GM21367 (cell line): ENCODE results near the gene PFKP.

Source experiments
- ATAC-seq: cut with Tn5 transposase; IDR thresholded peaks from one replicate; pipeline ENCODE4 v1.9.1; 2021; ENCODE audit not compliant: unreplicated experiment

PFKP gene

DNA sequence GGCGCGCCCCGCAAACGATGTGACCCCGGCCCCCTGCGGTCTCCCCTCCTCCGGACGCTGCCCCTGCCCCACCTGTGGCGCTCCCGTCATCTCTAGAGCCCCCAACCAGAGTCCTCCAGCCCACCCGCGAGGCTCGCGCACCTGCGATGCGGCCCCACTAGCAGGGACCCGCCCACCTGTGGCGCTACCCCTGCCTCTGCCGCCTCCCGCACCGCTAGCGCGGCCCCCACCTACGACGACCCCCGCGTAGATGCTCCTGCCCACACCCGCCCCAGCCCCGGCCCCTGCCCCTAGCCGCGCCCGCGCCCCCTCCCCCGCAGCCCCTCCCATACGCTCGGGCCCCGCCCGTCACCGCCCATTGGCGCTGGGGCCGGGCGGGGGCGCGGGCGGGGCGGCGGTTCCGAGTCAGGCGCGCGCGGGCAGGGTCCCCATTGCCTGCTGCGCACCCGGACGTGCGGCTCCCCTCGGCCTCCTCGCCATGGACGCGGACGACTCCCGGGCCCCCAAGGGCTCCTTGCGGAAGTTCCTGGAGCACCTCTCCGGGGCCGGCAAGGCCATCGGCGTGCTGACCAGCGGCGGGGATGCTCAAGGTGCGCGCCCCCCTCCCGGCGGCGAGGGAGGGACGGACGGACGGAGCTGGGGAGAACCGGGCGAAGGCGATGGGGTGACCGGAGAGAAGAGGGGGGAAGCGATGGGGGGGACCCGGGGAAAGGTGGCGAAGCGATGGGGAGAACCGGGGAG, at the start of gene PFKP:
Gene PFKP, plus strand, starts transcription at position 431 of the 741 bp plus-strand sequence. Its CDS starts 48 bp downstream, at position 479.
- peak; percentile 34 for ATAC-seq

DNA sequence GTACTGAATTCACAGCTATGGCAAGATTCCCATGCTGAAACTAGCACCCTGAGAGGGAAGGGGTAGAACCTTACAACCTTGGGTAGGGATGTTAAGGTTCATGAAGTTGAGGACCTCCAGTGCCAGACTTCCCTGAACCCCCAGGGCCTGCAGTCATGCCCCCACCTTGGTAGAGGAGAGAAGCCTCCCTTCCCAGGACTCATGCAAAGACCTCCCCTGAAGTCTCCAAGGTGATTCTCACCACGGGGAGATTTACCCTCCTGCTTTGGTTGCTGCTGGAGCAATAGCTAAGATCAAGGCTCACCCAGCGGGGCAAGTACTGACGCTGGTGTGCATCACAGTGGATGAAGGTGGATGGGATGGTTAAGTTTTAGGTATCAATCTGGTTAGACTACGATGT, 49.1 kb upstream of the PFKP start:
- no peak for ATAC-seq

DNA sequence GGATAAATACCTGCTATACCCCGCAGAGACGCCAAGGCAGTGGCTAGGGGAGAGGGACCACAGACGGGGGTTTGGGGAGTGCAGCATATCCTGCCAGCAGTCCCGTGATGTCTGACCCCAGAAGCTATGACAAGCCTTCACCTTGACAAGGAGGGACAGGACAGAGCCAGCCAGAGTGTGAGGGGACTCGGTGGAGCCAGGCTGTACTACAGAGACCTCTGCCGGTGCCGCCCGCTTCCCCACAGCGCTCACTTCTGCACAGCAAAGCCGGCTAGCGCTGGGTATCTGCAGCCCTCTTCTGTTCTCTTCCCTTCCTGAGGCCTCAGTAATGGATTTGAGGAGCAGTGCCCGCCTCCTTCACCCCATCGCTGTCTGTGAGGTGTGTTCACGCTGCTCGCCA, 47.0 kb upstream of the PFKP start:
- no peak for ATAC-seq

DNA sequence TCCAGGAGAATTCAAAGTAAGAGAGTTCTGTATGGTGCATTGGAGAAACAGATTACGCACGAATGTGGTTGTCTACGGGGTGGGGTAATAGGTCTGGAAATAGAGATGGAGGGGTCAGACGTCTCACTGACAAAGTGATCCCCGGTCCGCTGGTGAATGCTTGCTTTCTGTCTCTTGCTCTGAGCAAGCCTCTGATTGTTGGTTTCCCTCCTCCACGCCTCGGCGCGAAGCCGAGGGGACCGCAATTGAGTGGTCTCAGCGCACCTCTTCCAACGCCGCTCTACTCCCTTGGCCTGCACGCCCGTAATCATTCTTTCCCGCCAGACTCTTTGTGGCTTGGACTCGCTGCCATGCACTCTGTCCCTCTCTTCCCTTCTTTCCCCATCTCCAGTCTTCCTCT, 46.5 kb upstream of the PFKP start:
- ATAC-seq = no peak

DNA sequence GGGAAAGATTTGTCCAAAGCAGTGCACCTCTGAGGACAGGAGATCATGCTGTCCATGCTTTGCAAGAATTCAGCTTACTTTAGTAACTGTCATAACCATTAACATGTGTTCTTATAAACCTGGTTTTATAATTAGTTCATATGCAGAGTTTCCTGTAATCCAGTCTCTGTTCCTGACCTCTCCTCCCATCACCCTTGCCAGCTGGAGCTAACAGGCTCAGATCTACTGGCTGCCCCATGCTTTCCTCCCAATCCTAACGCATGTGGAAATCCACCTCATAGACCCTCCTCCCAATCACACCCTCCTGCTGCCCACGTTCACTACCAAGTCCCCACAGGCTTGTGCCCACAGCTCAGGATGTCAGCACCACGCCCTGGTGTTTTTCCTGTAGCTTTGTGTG, 45.3 kb upstream of the PFKP start:
- ATAC-seq = no peak

DNA sequence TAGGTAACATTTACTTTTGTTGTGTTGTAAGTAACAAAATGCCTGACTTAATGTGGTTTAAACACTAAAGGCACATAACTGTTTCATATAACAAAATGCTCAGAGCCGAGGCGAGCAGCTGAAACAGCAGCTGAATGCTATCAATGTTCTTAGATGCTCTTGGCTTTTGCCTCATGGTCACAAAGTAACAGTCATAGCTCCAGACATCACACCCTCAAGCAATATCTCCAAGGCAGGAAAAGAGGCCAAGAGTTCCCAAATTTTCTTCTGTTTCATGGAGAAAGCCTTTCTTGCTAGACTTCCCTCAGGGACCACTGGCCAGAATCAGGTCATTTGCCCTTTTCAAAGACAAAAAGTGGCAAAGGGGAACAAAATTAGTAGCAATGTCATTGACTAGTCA, 43.5 kb upstream of the PFKP start:
- ATAC-seq = no peak

DNA sequence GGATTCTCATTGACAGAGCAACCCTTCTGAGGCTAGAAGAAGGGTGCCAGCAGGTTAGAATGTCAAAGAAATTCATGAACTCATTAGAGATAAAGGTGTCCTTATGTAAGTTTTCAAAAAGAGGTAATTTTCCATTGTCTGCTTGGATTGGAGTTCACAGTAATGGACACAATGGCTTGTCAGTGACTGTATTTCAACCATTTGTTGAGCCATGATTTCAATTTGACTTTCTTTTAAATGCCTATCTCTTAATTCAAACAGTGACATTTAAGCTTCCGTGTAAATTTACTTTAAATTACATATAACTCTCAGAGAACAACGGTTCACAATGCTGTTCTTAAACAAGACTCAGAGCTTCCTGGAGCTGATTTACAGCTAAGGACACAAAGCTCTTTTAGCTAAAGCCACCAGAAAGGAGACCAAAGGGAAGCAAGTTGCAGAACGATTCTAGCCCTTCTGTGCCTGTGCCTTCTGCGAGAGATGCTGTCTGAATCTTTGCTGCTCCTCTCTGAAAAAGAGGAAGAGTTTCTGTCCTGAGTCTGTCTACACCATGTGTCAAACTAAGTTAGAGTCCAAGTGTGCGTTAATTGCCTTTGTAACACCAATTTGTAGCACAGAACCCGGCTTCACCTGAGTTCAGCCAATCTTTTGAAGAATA, 42.2 kb upstream of the PFKP start:
- ATAC-seq = no peak

DNA sequence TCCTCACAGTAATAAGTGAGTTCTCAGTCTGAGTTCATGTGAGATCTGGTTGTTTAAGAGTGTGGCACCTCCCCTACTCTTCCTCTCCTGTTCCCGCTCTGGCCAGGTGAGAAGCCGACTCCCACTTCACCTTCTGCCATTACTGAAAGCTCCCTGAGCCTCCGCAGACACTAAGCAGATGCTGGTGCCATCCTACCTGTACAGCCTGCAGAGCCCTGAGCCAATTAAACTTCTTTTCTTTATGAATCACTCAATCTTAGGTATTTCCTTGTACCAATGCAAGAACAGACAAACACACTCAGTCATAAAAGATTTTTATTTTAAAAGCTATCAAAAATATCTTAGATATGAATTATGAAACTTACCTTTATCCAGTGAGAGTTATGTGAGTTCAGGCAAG, 39.5 kb upstream of the PFKP start:
- no peak for ATAC-seq

DNA sequence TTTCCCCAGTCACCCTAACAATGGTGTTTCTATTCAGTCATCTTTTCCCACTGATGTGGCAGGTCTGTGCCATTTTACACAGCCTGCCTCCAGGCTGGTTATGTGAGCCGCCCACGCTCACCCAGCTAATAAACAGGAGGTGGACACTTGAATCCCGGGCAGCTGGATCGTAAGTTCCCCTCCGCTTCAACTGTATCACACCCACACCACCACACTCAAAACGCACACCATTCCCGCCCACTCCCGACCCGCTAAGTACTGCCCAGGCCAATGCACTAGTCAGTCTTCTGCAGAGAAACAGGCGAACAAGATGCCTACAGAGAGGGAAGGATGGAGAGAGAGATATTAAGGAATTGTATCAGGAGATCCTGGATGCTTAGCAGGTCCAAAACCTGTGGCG, 38.9 kb upstream of the PFKP start:
- no peak for ATAC-seq

DNA sequence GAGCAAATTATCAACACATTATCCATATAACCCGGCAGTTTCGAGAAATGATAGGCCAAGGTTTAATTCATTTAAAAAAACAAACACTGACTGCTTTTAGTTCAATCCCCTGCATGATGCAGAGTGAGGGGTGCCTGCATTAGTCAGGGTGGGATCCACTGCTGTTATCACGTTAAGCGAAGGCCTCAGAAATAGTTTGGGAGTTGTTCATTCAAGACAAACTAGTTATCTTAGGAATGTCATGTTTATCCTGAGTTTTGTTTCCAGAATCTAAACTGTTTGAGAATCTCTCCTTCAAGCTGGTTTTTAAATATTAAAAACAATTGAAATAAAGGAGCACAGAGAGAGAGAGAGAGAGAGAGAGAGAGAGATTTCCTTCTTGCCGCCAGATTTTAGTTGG, 36.6 kb upstream of the PFKP start:
- ATAC-seq = no peak

DNA sequence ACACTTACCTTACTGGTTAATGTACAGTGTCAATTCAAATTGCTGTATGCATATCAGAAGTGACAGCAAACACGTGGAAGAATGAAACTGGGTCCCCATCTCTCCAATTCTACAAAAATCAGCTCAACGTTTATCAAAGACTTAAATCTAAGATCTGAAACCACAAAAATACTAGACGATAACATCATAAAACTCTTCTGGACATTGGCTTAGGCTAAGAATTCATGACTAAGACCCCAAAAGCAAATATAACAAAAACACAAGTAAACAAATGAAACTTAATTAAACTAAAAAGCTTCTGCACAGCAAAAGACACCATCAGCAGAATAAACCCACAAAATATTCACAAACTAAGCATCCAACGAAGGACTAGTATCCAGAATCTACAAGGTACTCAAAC, 35.9 kb upstream of the PFKP start:
- ATAC-seq = no peak

DNA sequence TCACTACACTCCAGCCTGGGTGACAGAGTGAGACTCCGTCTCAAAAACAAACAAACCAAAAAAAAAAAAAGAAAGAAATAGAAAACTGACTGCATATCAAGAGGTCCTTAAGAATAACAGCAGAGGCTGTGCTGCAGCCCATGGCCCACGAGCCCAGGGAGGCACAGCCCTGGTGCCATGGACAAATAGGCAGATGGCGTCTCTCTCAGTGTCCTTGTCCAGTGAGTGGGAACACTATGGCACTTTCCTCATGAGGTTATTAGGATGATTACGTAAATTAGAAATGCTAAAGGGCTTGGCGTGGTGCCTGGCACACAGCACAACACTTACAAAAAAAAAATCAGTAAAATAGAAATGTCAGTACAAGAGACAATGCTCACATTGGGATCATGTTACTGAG, 33.4 kb upstream of the PFKP start:
- no peak for ATAC-seq

DNA sequence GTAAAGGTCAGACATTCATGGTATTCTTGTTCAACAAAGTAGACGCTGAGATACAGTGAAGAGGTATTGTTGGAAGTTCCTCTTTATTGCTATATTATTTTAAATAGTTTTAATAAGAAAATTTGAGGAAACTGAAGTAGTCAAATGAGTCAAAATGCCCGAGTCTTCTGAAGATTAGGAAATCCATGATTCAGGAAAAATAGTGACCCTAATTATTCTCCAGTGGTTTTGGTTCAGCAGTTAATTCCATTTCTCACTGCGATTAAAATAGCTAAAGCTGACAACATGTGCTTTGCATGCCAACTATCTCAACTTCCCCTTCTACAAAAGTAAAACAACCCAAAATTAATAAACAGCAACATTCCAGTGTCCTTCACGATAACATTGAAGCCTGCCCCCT, 32.7 kb upstream of the PFKP start:
- no peak for ATAC-seq

DNA sequence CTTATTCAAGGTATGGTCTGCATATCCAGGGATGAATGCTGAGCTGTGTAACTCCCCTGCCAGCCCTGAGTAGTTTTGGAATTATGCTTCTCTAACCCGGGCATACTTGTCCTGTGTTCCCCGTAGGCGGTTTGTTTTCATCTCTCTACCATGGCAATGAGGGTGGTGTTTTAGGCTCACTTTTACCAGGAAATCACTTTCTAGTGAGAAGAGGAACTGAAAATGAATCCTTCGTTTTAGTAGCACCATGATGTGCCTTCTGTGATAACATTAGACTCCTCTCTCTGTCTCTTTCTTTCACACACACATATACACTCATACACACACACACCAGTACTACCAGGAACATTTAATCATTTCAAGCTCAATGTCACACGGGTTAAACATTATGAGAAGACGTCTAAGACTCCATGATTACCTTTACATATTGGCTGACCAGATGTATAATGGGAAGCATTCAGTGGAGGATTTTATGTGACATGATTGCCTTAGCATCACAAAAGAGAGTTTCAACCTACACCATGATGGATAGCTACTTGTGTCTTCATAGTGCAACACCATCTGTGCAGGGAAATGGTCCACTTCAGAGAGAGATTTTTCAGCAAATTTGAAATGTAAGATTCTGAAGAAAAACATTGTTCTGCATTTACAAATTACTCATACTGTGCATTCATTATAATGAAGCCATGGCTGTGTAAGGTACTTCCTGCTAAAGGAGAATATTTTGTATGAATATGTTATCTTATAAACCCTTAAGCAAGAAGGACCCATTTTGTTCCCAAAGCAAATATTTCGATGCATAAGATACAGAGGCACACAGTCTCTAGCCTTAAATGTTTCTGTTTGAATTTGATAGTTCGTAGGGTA, 31.0 kb upstream of the PFKP start:
- ATAC-seq = peak; percentile 99

DNA sequence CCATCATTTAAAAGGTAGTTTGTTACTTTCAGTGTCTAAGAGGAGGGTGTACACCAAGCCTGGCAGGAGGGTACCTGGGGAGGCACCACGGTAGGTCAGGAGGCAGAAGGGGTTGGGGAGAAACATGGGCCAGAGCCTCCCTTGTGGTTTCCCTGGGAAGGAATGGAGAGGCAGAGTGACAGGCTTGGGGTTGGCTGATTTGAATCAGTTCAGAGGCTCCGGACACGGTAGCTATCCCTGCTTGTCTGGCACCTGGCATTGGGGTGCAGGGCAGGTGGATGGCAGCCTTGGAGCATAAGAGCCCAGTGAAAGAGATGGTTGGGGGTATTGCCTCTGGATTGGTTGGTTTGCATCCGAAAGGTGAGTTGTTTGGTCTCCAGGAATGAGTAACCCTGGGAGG, 30.2 kb upstream of the PFKP start:
- no peak for ATAC-seq

DNA sequence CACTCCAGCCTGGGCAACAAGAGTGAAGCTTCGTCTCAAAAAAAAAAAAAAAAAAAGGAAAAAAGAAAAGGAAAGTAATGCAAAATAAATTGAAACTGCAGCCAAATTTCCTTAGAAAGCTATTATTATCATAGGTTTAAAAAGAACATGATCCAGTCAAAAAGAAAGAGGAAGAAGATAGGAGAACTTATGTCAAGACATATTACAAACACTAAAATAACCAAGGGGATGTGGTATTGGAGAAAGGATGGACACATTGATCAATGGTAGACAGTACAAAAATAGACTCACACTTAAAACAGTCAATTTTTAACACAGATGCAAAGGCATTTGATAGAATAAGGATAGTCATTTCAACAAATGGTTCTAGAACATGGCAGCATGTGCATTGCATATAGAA, 27.3 kb upstream of the PFKP start:
- ATAC-seq = no peak

DNA sequence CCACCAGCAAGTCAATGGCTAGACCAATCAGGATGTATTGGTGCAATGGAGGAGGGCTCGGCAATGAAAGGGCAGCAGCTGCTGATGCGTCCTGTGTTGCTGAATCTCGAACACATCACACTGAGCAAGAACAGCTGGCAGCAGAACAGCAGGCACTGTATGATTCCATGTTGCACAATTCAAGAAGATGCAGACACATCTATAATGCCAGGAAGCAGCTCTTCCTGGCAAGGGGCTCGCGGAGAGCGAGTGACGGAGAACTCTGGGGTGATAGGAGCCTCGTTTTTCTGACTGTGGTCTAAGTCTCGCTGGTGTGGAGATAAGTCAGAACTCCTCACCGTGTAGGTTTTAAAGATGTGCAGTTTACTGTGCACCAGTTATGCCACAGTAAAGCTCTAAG, 24.8 kb upstream of the PFKP start:
- ATAC-seq = no peak

DNA sequence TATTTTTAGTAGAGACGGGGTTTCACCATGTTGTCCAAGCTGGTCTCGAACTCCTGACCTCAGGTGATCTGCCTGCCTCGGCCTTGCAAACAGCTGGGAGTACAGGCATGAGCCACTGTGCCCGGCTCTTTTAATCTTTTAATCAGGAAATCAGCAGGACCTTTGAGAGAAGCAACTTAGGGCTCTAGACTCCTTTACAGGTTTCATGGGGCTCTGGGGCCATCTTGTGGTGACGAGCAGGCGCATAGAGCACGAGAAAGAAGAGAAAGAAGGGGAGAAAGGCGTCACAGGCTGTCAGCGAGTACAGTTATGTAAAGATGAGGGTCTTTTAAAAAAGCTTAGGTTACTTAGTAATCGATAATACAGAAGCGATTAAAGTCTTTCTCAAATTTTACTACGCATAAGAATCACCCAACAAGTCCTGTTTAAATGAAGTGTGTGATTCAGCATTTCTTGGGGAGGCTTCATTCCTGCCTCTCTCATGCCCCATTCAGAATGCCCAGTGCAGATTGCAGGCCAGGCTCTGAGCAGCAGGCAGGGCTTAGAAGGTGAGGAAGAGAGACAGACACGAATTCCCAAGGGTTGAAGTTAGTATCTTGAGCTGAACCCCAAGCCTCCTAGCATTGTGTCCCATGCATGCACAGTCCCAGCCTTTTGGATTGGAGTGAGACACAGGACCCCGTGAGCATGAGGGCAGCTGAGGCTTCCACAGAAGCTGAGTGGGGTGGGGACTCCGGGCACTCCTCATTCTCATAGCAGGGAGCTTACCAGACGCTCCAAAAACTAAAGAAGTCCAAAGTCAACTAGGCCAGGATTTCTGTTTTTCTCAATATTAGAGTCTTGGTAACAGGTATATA, 23.6 kb upstream of the PFKP start:
- peak; percentile 88 for ATAC-seq

DNA sequence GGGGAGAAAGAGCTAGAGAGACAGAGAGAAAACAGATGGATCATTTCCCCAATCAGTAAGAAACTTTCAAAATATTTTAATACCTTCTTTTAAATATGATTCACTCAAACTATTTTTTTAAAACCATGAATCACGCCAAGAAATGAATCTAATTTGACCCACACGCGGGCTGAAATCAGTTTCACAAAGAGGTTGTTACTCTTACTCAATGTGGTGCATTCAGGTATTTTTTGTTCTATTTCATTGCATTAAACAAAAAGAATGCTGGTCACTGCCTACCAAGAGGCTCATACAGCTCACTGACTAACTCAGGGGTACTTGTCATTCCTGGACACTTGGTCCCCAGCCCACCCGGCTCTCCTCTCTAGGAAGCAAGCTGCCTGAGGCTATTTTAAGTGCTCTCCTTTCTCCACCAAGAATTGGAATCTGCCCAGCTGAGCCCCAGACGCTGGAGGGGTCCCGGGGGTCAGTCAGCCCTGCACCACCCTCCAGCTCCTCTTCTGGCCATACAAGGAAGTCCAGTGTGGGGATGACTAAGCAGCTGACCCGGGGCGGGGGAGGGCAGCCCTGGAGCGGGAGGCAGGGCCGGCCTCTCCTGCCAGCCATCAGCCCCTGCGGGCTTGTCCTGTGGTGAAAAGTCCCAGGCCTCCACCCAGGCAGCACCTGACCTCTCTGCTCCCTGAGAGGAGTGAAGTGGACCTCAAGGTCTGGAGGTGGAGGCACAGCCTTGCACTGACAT, 21.7 kb upstream of the PFKP start:
- ATAC-seq = no peak

DNA sequence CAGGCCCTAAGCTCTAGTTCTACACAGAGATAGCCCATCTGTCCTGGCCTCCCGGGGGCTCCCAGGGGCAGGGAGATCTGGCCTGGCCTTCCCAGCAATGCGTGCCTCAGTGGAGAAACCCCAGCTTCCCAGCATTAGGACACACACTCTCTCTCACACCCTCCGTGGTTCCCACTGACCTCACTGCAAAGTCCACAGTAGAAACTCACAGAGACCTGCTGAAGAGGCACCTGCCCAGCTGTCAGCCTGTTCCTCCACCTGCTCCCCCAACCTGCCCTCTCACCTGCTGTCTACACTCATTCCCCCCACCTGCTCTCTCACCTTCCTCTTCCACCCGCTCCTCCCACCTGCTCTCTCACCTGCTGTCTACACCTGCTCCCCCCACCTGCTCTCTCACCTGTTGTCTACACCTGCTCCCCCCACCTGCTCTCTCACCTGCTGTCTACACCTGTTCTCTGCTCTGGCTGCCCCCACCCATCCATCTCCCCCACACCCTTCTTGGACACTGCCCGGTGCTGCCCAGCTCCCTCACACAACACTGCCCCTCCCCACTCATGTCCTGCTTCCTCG, 21.1 kb upstream of the PFKP start:
- ATAC-seq = no peak
